NCI-H146 treated with DMSO at 0.1 percent for 48 hours (cell line): ENCODE results near the gene RNF157.

ENCODE experiments used
- DNase-seq: peaks from one replicate; lab custom pipeline; 2025; ENCODE audit not compliant: unreplicated experiment; lab: John Stamatoyannopoulos, UW

Gene RNF157

GRCh38 chr17:76142585-76143041, 97.7 kb downstream of the RNF157 start:
- DNase-seq: no peak

GRCh38 chr17:76142039-76142584, 98.2 kb downstream of the RNF157 start:
- no peak for DNase-seq

GRCh38 chr17:76141212-76142038, 98.9 kb downstream of the RNF157 start, which contains the start of gene FOXJ1:
Gene FOXJ1, minus strand, starts transcription at chr17:76141245. Its CDS starts 850 bp downstream, at chr17:76140395.
- DNase-seq: peak; percentile 90

- no peak for DNase-seq
Observed at GRCh38 chr17:76140661-76141211, 99.6 kb downstream of the RNF157 start.

GRCh38 chr17:76139801-76140660, 100.3 kb downstream of the RNF157 start:
- DNase-seq: no peak

GRCh38 chr17:76138896-76139752, 101.2 kb downstream of the RNF157 start:
- DNase-seq: no peak

- DNase-seq: peak; percentile 33
Observed at GRCh38 chr17:76138234-76138895, 101.9 kb downstream of the RNF157 start.

GRCh38 chr17:76137351-76138233, 102.7 kb downstream of the RNF157 start:
- no peak for DNase-seq

- DNase-seq: no peak
Observed at GRCh38 chr17:76137001-76137350, 103.3 kb downstream of the RNF157 start.

- DNase-seq: no peak
Observed at GRCh38 chr17:76136276-76137000, 103.9 kb downstream of the RNF157 start.

GRCh38 chr17:76135810-76136188, 104.5 kb downstream of the RNF157 start:
- no peak for DNase-seq

- DNase-seq: no peak
Observed at GRCh38 chr17:76134911-76135809, 105.1 kb downstream of the RNF157 start.

- DNase-seq: peak; percentile 97
Observed at GRCh38 chr17:76132574-76133338, 107.5 kb downstream of the RNF157 start.

GRCh38 chr17:76131692-76132573, 108.4 kb downstream of the RNF157 start:
- no peak for DNase-seq

GRCh38 chr17:76131051-76131691, 109.1 kb downstream of the RNF157 start:
- DNase-seq: no peak
